Measurements from ENCODE around the gene MED14. TPM values are rescaled to one million over a fixed set of nuclear protein-coding genes. Genes with fewer than 3 reads are reported as not detected.

The MED14 gene
- total RNA-seq, 1 donor from 2014 or later = 10.0 TPM

DNA sequence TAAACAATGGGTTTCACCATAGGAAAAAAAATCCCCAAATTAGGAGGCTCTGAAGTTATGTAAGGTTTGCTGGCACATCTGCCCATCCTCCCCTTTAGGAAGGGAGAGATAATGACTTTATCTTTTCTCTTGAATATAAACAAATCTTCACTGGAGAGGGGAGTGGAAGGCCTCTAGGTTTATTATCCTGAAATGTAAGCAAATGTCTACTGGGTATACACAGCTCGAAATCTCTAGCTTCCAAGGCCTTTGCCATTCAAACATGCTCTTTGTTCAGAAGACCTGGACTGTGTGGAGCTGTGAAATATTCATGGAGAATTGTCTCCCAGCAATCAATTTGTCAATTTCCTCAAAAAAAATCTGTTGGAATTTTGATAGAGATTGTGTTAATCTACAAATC is 21.7 kb upstream of the MED14 start:
- no peak for TF ChIP-seq CTCF (IDR thresholded peaks at IDR 0.05; ENCODE audit: insufficient read depth, low read length, severe bottlenecking)
- no peaks in the 10 kb centered on the region for H3K27me3 ChIP-seq (ENCODE audit: control insufficient read depth, insufficient read depth, low read length)
- DNase-seq (ENCODE audit: low read depth) = no peak
- H3K4me3 ChIP-seq (ENCODE audit: low read depth, low read length) = no peak overlapping the region
- no peak for FAIRE-seq
- H3K36me3 ChIP-seq (ENCODE audit: control insufficient read depth, insufficient read depth, low read length) = no peaks in the 10 kb centered on the region

DNA sequence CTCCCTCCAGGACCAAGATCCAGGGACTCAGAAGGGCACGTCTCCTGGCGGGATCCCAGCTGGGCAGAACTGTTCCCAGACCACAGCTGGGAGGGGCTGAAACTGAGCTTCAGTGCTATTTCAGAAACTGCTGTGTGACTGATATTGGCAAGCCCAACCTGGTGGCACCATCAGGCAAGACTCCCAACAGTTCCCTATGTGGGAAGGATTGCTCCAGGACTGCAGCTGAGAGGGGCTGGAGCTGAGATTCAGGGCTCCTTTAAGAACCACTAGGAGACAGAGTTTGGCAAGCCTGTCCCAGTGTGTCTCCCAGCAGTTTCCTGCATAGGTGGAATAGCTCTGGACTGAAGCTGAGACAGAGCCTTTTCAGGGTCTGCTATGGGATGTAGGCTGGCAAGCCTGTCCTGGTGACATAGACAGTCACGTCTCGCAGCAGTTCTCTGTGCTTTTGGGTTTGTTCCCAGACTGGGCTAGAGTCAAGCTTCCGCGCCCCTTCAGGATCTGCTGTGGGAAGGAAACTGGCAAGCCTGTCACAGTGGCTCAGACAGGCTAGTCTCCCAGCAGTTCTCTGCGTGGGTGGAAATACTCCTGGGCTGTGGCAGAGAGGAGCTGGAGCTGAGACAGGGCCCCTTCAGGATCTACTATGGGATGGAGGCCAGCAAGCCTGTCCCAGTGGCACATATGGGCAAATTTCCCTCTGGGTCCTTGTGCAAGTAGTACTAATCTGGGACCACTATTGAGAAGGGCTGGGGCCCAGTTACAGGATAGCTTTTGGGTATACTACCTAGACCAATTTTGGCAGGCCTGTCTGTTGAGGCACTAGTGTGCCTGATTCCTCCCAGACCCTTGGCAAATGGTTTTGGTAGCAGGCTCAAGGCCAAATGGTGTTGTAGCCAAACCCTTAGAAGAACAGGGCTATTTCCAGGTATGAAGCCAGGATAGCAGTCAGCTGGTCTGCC is 20.2 kb upstream of the MED14 start:
- no peak for TF ChIP-seq CTCF (IDR thresholded peaks at IDR 0.05; ENCODE audit: insufficient read depth, low read length, severe bottlenecking)
- FAIRE-seq (no peak), DNase-seq (ENCODE audit: low read depth) (peak; percentile 3)
- no peak overlapping the region for H3K4me3 ChIP-seq (ENCODE audit: low read depth, low read length)
- no peaks in the 10 kb centered on the region for H3K36me3 ChIP-seq (ENCODE audit: control insufficient read depth, insufficient read depth, low read length)
- H3K27me3 ChIP-seq (ENCODE audit: control insufficient read depth, insufficient read depth, low read length) = no peaks in the 10 kb centered on the region

GRCh38 chrX:40749681-40750494 is 14.5 kb upstream of the MED14 start:
- FAIRE-seq (peak; percentile 93), DNase-seq (ENCODE audit: low read depth) (no peak)
- Histone ChIP-seq H3K4me3 (ENCODE audit: low read depth, low read length) (no peak overlapping the region), H3K36me3 (ENCODE audit: control insufficient read depth, insufficient read depth, low read length) (no peaks in the 10 kb centered on the region), H3K27me3 (ENCODE audit: control insufficient read depth, insufficient read depth, low read length) (no peaks in the 10 kb centered on the region)
- TF ChIP-seq CTCF (IDR thresholded peaks at IDR 0.05; ENCODE audit: insufficient read depth, low read length, severe bottlenecking) = no peak

DNA sequence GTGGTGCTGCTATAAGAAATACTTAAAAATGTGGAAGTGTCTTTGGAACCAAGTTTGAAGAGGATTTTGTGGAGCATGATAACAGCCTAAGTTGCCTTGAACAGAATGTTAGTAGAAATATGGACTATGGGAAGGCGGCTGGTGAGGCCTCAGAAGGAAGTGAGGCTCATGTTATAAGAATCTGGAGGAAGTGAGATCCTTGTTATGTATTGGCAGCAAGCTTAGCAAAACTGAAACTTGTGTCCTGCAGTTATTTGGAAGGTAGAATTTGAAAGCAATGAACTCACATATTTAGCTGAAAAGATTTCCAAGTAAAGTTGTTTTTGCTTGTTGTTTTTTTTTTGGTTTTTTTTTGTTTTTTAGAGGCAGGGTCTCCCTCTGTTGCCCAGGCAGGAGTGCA is 13.6 kb upstream of the MED14 start:
- DNase-seq (ENCODE audit: low read depth) (no peak), FAIRE-seq (no peak)
- no peak for TF ChIP-seq CTCF (IDR thresholded peaks at IDR 0.05; ENCODE audit: insufficient read depth, low read length, severe bottlenecking)
- Histone ChIP-seq H3K27me3 (ENCODE audit: control insufficient read depth, insufficient read depth, low read length) (no peaks in the 10 kb centered on the region), H3K4me3 (ENCODE audit: low read depth, low read length) (no peak overlapping the region), H3K36me3 (ENCODE audit: control insufficient read depth, insufficient read depth, low read length) (no peaks in the 10 kb centered on the region)

DNA sequence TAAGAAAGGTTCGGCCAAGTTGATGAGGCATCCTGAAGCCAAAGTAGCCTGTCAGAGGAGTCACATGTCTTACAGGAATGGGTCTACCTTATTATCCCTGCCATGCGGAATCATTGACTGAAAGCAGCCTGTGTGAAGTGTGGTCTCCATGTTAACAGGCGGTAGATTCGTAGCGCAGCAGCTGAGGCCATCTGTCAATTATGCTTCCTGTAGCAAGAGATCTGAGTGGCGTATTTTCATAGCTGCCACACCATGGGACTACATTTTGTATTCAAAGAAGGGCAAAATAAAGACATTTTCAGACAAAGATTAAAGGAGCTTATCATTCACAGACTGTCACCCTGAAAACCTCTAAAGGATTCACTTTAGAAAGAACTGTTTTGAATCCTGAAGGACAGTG is 11.2 kb upstream of the MED14 start:
- no peak for TF ChIP-seq CTCF (IDR thresholded peaks at IDR 0.05; ENCODE audit: insufficient read depth, low read length, severe bottlenecking)
- Histone ChIP-seq H3K36me3 (ENCODE audit: control insufficient read depth, insufficient read depth, low read length) (no peaks in the 10 kb centered on the region), H3K4me3 (ENCODE audit: low read depth, low read length) (no peak overlapping the region), H3K27me3 (ENCODE audit: control insufficient read depth, insufficient read depth, low read length) (no peaks in the 10 kb centered on the region)
- DNase-seq (ENCODE audit: low read depth) (no peak), FAIRE-seq (no peak)

Measured in bronchial epithelial cell (primary cell).